HEK293 (cell line): Measurements from ENCODE around the gene CDC42EP3.

Experiments
- CTCF ChIA-PET: fragments of 350-600 bp; formaldehyde crosslinking; extraction: SDS; loops from one replicate; lab custom pipeline; 2021; ENCODE audit warnings: antibody characterized with exemption; lab: Yijun Ruan, JAX
- POLR2A ChIA-PET: fragments of 300-600 bp; formaldehyde crosslinking; extraction: SDS; loops from one replicate; lab custom pipeline; 2020; ENCODE audit warnings: antibody characterized with exemption, inconsistent platforms; lab: Yijun Ruan, JAX
- H3K27ac ChIP-seq: fragments of 200-500 bp; sonication (Bioruptor generic); 2 replicates; pipeline ENCODE4 v1.5.1; 2014; ENCODE audit warnings: low read depth, low read length, control low read depth, inconsistent platforms; ENCODE audit errors: extremely low read depth
- H3K36me3 ChIP-seq, 2 experiments: fragments of 200-500 bp in 1 of 2; sonication (Bioruptor generic) in 1 of 2; 1 replicate in 1 of 2; 2 replicates in 1 of 2; pipeline ENCODE4 v1.5.1; 2014 to 2017; ENCODE audit warnings: inconsistent platforms in 2 of 2, low read length in 2 of 2; ENCODE audit not compliant: control insufficient read depth in 2 of 2, insufficient read depth in 1 of 2
- H3K4me1 ChIP-seq: fragments of 200-500 bp; sonication (Bioruptor generic); 2 replicates; pipeline ENCODE4 v1.5.1; 2014; ENCODE audit warnings: mild to moderate bottlenecking, low read length, inconsistent platforms; ENCODE audit not compliant: control insufficient read depth, insufficient read depth
- H3K4me3 ChIP-seq: 2 replicates; pipeline ENCODE4 v1.5.1; 2011; ENCODE audit warnings: low read depth, mild to moderate bottlenecking, control low read depth, low read length, moderate library complexity
- H3K9me3 ChIP-seq: fragments of 200-500 bp; sonication (Bioruptor generic); 2 replicates; pipeline ENCODE4 v1.5.1; 2014; ENCODE audit warnings: low read depth, low read length, inconsistent platforms; ENCODE audit not compliant: control insufficient read depth, insufficient read depth
- EGR2 ChIP-seq: fragments of 450-650 bp; formaldehyde crosslinking; IDR thresholded peaks from 2 replicates; pipeline ENCODE4 v1.5.1; 2016; ENCODE audit warnings: low read depth, missing biosample characterization, missing genetic modification characterization
- HOXA7 ChIP-seq: sonication (generic); formaldehyde crosslinking; IDR thresholded peaks from 2 replicates; pipeline ENCODE4 v1.8.1; 2022; ENCODE audit warnings: missing genetic modification reagents, borderline replicate concordance
- IKZF3 ChIP-seq: fragments of 450-650 bp; IDR thresholded peaks from 2 replicates; pipeline ENCODE4 v1.5.0; 2018; ENCODE audit warnings: missing biosample characterization, mild to moderate bottlenecking, missing genetic modification characterization, moderate library complexity
- KLF7 ChIP-seq: fragments of 450-650 bp; formaldehyde crosslinking; IDR thresholded peaks from 2 replicates; pipeline ENCODE4 v1.5.1; 2016; ENCODE audit warnings: missing biosample characterization, missing genetic modification characterization, borderline replicate concordance
- ZBTB17 ChIP-seq: fragments of 450-650 bp; formaldehyde crosslinking; IDR thresholded peaks from 2 replicates; pipeline ENCODE4 v1.5.1; 2016; ENCODE audit warnings: missing biosample characterization, missing genetic modification characterization
- ZEB2 ChIP-seq: fragments of 450-650 bp; formaldehyde crosslinking; IDR thresholded peaks from 2 replicates; pipeline ENCODE4 v1.5.1; 2016; ENCODE audit warnings: missing biosample characterization, missing genetic modification characterization
- ZFP69B ChIP-seq: fragments of 450-650 bp; formaldehyde crosslinking; IDR thresholded peaks from 2 replicates; pipeline ENCODE4 v1.5.1; 2016; ENCODE audit warnings: missing biosample characterization, missing genetic modification characterization
- ZNF10 ChIP-seq: fragments of 450-650 bp; formaldehyde crosslinking; IDR thresholded peaks from 2 replicates; pipeline ENCODE4 v1.5.1; 2017; ENCODE audit warnings: missing biosample characterization, missing genetic modification characterization
- ZNF175 ChIP-seq: fragments of 450-650 bp; formaldehyde crosslinking; IDR thresholded peaks from 2 replicates; pipeline ENCODE4 v1.5.1; 2016; ENCODE audit warnings: missing biosample characterization, missing genetic modification characterization
- ZNF2 ChIP-seq: fragments of 450-650 bp; formaldehyde crosslinking; IDR thresholded peaks from 2 replicates; pipeline ENCODE4 v1.5.1; 2016; ENCODE audit warnings: missing biosample characterization, missing genetic modification characterization
- ZNF274 ChIP-seq, 2 experiments: fragments of 200-500 bp in 1 of 2; fragments of 450-650 bp in 1 of 2; sonication (Bioruptor generic) in 1 of 2; formaldehyde crosslinking in 1 of 2; IDR thresholded peaks; 2 replicates each; pipeline versions ENCODE4 v1.5.1 to v1.6.1; 2014 to 2016; ENCODE audit warnings: borderline replicate concordance in 1 of 2, inconsistent platforms in 1 of 2, low read length in 1 of 2, missing biosample characterization in 1 of 2, missing genetic modification characterization in 1 of 2
- ZNF37A ChIP-seq: fragments of 450-650 bp; IDR thresholded peaks from 2 replicates; pipeline ENCODE4 v1.5.1; 2018; ENCODE audit warnings: missing biosample characterization, missing genetic modification characterization
- ZNF391 ChIP-seq: fragments of 450-650 bp; formaldehyde crosslinking; IDR thresholded peaks from 2 replicates; pipeline ENCODE4 v1.5.1; 2016; ENCODE audit warnings: low read depth, missing biosample characterization, missing genetic modification characterization, borderline replicate concordance
- ZNF521 ChIP-seq: fragments of 450-650 bp; formaldehyde crosslinking; IDR thresholded peaks from 2 replicates; pipeline ENCODE4 v1.5.1; 2017; ENCODE audit warnings: missing biosample characterization, mild to moderate bottlenecking, missing genetic modification characterization
- ZNF561 ChIP-seq: fragments of 450-650 bp; IDR thresholded peaks from 2 replicates; pipeline ENCODE4 v1.5.1; 2018; ENCODE audit warnings: missing biosample characterization, missing genetic modification characterization, borderline replicate concordance
- ZNF571 ChIP-seq: fragments of 450-650 bp; formaldehyde crosslinking; IDR thresholded peaks from 2 replicates; pipeline ENCODE4 v1.5.0; 2017; ENCODE audit warnings: missing biosample characterization, missing genetic modification characterization
- ZNF596 ChIP-seq: fragments of 450-650 bp; IDR thresholded peaks from 2 replicates; pipeline ENCODE4 v1.5.0; 2018; ENCODE audit warnings: missing biosample characterization, mild to moderate bottlenecking, missing genetic modification characterization, moderate library complexity
- ZNF621 ChIP-seq: fragments of 450-650 bp; formaldehyde crosslinking; IDR thresholded peaks from 2 replicates; pipeline ENCODE4 v1.5.1; 2017; ENCODE audit warnings: missing biosample characterization, missing genetic modification characterization
- ZNF777 ChIP-seq: fragments of 450-650 bp; formaldehyde crosslinking; IDR thresholded peaks from 2 replicates; pipeline ENCODE4 v1.5.1; 2017; ENCODE audit warnings: missing biosample characterization, missing genetic modification characterization, borderline replicate concordance
- ZNF837 ChIP-seq: fragments of 450-650 bp; formaldehyde crosslinking; IDR thresholded peaks from 2 replicates; pipeline ENCODE4 v1.5.1; 2016; ENCODE audit warnings: missing biosample characterization, missing genetic modification characterization
- TF ChIP-seq, protein P1 (sequence below): fragments of 450-650 bp; formaldehyde crosslinking; IDR thresholded peaks from 2 replicates; pipeline ENCODE4 v1.5.1; 2016; ENCODE audit warnings: missing biosample characterization, missing genetic modification characterization, low read depth
- TF ChIP-seq, protein P2 (sequence below): fragments of 450-650 bp; formaldehyde crosslinking; IDR thresholded peaks from 2 replicates; pipeline ENCODE4 v1.5.1; 2017; ENCODE audit warnings: missing biosample characterization, missing genetic modification characterization
- TF ChIP-seq, protein P3 (sequence below): fragments of 450-650 bp; IDR thresholded peaks from 2 replicates; pipeline ENCODE4 v1.5.1; 2018; ENCODE audit warnings: missing biosample characterization, mild to moderate bottlenecking, missing genetic modification characterization

CDC42EP3 gene

DNA sequence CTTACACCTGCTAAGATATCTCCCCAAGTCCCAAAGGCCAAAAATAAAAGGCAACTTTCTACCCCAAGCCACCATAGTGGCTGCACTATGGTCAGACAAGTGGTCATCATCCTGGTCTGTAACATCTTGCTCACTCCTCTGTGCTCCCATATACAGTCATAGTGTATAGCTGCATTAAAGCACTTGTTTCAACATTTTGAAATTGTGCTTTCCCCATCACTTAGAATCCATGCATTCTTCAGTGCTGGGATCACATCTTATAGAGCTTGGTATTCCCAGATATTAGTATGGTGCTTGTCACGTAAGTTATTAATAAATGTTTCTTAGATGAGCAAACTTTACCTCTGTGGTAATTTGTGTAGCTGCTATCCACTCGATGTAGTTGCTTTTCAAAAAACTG lies 40.4 kb upstream of the CDC42EP3 start:
- no peaks in the 10 kb centered on the region for H3K4me1 ChIP-seq
- no peaks in the 10 kb centered on the region for H3K9me3 ChIP-seq
- ChIA-PET CTCF (interaction anchor here (1.0 to 1.3 kb wide), 3 partner anchors 97 to 165 kb away, joined by 3 to 10 read pairs (median 3); no protein-coding TSS in a partner anchor), POLR2A (interaction anchor here (1.6 kb wide), 1 partner anchor 40 kb away, joined by 4 read pairs; no protein-coding TSS in a partner anchor)
- no peak overlapping the region for H3K27ac ChIP-seq
- TF ChIP-seq ZNF521 (tag by site-specific recombination), result no peak
- TF ChIP-seq ZEB2, result no peak
- no peak for TF ChIP-seq ZBTB17 (tag by site-specific recombination)
- TF ChIP-seq, protein P1, sequence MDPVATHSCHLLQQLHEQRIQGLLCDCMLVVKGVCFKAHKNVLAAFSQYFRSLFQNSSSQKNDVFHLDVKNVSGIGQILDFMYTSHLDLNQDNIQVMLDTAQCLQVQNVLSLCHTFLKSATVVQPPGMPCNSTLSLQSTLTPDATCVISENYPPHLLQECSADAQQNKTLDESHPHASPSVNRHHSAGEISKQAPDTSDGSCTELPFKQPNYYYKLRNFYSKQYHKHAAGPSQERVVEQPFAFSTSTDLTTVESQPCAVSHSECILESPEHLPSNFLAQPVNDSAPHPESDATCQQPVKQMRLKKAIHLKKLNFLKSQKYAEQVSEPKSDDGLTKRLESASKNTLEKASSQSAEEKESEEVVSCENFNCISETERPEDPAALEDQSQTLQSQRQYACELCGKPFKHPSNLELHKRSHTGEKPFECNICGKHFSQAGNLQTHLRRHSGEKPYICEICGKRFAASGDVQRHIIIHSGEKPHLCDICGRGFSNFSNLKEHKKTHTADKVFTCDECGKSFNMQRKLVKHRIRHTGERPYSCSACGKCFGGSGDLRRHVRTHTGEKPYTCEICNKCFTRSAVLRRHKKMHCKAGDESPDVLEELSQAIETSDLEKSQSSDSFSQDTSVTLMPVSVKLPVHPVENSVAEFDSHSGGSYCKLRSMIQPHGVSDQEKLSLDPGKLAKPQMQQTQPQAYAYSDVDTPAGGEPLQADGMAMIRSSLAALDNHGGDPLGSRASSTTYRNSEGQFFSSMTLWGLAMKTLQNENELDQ (tag by site-specific recombination), result no peak
- no peak for TF ChIP-seq ZNF10 (tag by site-specific recombination)
- no peak for TF ChIP-seq ZNF571 (tag by site-specific recombination)
- no peak for TF ChIP-seq ZNF777 (tag by site-specific recombination)
- no peak for TF ChIP-seq ZNF175 (tag by site-specific recombination)
- no peak for TF ChIP-seq ZFP69B (tag by site-specific recombination)
- TF ChIP-seq ZNF621 (tag by site-specific recombination), result no peak
- H3K36me3 ChIP-seq, result no peaks in the 10 kb centered on the region
- H3K4me3 ChIP-seq, result no peak overlapping the region

DNA sequence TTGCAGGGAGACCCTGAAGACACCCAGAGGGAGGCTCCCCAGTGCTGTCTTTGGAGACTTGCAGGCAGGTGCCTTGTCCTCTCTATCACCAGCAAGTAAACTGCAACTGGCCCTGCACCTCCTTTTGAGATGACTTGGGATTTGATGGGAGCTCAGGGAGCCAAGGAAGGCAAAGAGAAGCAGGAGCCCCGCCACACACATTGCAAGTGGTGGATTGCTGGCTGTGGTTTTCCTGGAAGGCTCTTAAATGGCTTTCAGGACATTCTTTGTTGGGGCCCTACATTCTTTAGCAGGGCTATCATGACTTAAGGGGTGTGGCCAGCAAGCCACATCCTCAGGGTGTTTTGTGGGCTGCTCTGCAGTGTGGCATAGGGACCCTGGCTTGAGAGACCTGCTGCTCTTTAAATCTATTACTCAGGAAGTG lies 39.9 kb upstream of the CDC42EP3 start:
- POLR2A ChIA-PET, result interaction anchor here (1.6 kb wide), 1 partner anchor 39 kb away, joined by 4 read pairs; no protein-coding TSS in a partner anchor

DNA sequence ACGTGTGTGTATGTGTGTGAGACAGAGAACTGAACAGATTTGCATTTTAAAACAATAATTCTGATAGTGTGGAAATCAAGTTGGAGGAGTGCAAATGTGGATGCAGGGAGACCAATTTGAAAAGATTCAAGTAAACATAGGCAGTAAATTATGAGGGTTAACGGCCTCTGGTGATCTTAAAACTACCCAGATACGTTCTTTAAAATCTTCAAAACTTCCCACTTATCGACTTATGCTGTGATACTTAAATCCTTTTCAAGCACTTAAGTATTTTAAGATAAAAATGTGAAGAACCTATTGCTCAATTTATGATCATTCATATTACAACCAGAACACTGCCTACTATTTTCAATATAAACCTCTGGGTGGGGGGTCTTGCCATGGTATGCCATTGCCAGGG lies 37.7 kb upstream of the CDC42EP3 start:
- no peaks in the 10 kb centered on the region for H3K36me3 ChIP-seq
- no peaks in the 10 kb centered on the region for H3K4me1 ChIP-seq
- no peak overlapping the region for H3K4me3 ChIP-seq
- no peaks in the 10 kb centered on the region for H3K9me3 ChIP-seq
- POLR2A ChIA-PET, result no interaction called here
- CTCF ChIA-PET, result no interaction called here
- TF ChIP-seq ZNF37A (tag by site-specific recombination), result no peak
- no peak overlapping the region for H3K27ac ChIP-seq

More for the DNA sequence above, 39.9 kb upstream of the CDC42EP3 start:
- no peaks in the 10 kb centered on the region for H3K36me3 ChIP-seq
- H3K9me3 ChIP-seq, result no peaks in the 10 kb centered on the region
- H3K27ac ChIP-seq, result no peak overlapping the region
- H3K4me1 ChIP-seq, result no peaks in the 10 kb centered on the region
- H3K4me3 ChIP-seq, result no peak overlapping the region
- CTCF ChIA-PET, result interaction anchor here (0.7 to 1.3 kb wide), 4 partner anchors 98 to 166 kb away, joined by 3 to 10 read pairs (median 4); no protein-coding TSS in a partner anchor
- TF ChIP-seq, protein P2, sequence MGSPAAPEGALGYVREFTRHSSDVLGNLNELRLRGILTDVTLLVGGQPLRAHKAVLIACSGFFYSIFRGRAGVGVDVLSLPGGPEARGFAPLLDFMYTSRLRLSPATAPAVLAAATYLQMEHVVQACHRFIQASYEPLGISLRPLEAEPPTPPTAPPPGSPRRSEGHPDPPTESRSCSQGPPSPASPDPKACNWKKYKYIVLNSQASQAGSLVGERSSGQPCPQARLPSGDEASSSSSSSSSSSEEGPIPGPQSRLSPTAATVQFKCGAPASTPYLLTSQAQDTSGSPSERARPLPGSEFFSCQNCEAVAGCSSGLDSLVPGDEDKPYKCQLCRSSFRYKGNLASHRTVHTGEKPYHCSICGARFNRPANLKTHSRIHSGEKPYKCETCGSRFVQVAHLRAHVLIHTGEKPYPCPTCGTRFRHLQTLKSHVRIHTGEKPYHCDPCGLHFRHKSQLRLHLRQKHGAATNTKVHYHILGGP (tag by site-specific recombination), result peak; percentile 77
- TF ChIP-seq IKZF3 (tag by site-specific recombination), result no peak

DNA sequence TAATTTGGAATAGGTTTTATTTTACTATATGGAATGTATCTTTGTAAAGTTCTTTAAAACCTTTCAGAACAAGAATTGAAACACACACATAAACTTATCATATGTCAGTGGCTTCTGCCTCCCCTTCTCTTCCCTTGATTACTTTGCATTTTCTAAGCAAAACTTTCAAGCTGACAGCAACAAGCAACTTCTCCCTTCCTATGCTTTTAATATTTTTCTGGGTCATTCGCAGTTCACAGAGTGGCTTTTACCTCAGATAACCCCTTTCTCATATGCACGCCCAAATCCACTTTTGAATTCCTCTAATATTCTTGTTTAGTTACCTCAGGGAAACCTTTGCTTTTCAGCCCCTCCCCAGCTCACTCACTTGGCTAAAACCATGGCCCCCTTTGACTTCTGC lies 36.7 kb upstream of the CDC42EP3 start:
- no peaks in the 10 kb centered on the region for H3K36me3 ChIP-seq
- CTCF ChIA-PET, result interaction anchor here (0.6 kb wide), 1 partner anchor 125 kb away, joined by 4 read pairs; no protein-coding TSS in a partner anchor
- H3K9me3 ChIP-seq, result no peaks in the 10 kb centered on the region
- no peaks in the 10 kb centered on the region for H3K4me1 ChIP-seq
- no peak overlapping the region for H3K27ac ChIP-seq
- POLR2A ChIA-PET, result no interaction called here
- no peak overlapping the region for H3K4me3 ChIP-seq
- no peak for TF ChIP-seq ZNF596 (tag by site-specific recombination)
- TF ChIP-seq KLF7, result no peak
- no peak for TF ChIP-seq ZNF837 (tag by site-specific recombination)
- no peak for TF ChIP-seq ZNF561
- no peak for TF ChIP-seq HOXA7 (CRISPR knock-in tag)
- TF ChIP-seq EGR2 (tag by site-specific recombination), result no peak
- TF ChIP-seq ZNF391 (tag by site-specific recombination), result no peak
- no peak for TF ChIP-seq ZNF274 (IDR thresholded peaks at IDR 0.05; ENCODE audit: low read length)
- TF ChIP-seq ZNF274 (tag by site-specific recombination; IDR thresholded peaks at IDR 0.05; ENCODE audit: borderline replicate concordance), result no peak
- TF ChIP-seq, protein P3, sequence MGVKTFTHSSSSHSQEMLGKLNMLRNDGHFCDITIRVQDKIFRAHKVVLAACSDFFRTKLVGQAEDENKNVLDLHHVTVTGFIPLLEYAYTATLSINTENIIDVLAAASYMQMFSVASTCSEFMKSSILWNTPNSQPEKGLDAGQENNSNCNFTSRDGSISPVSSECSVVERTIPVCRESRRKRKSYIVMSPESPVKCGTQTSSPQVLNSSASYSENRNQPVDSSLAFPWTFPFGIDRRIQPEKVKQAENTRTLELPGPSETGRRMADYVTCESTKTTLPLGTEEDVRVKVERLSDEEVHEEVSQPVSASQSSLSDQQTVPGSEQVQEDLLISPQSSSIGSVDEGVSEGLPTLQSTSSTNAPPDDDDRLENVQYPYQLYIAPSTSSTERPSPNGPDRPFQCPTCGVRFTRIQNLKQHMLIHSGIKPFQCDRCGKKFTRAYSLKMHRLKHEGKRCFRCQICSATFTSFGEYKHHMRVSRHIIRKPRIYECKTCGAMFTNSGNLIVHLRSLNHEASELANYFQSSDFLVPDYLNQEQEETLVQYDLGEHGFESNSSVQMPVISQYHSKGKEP (tag by site-specific recombination), result no peak
- no peak for TF ChIP-seq ZNF2 (tag by site-specific recombination)
